PC-3 (cell line): ENCODE results near the gene ARHGAP22. TPM values are rescaled to one million over a fixed set of nuclear protein-coding genes. Genes with fewer than 3 reads are reported as not detected.

Experiments used
- ATAC-seq: fragments of 200-7000 bp; cut with Tn5 transposase; 2 replicates; pipeline ENCODE4 v1.9.1; 2020; ENCODE audit warnings: mild to moderate bottlenecking, moderate library complexity
- BruUV-seq: library from RNA; stranded (reverse); fragments of 400-500 nt; replicated peaks from 2 replicates; lab custom pipeline; 2021; lab: Mats Ljungman, UMichigan
- CTCF ChIA-PET: fragments of 300-600 bp; sonication (Branson Sonifier 250); formaldehyde crosslinking; loops from one replicate; lab custom pipeline; 2022; ENCODE audit warnings: antibody characterized with exemption; lab: Charles Lee
- POLR2A ChIA-PET: fragments of 300-600 bp; sonication (Branson Sonifier 250); formaldehyde crosslinking; loops from one replicate; lab custom pipeline; 2022; ENCODE audit warnings: antibody characterized with exemption; ENCODE audit not compliant: unreplicated experiment; lab: Charles Lee
- DNase-seq: peaks from one replicate; pipeline ENCODE4 v3.0.0-alpha.2; 2015
- H2AFZ ChIP-seq: fragments of 300-600 bp; sonication (generic); 2 replicates; pipeline ENCODE4 v1.6.0; 2016; ENCODE audit warnings: antibody characterized with exemption, low read length
- H3F3A ChIP-seq: fragments of 300-600 bp; sonication (generic); one replicate; pipeline ENCODE4 v1.6.0; 2017; ENCODE audit warnings: antibody characterized with exemption, low read length, control low read depth, mild to moderate bottlenecking; ENCODE audit not compliant: unreplicated experiment
- H3K27ac ChIP-seq: fragments of 300-600 bp; sonication (generic); 2 replicates; pipeline ENCODE4 v1.5.1; 2016; ENCODE audit warnings: mild to moderate bottlenecking, low read length
- H3K27me3 ChIP-seq: fragments of 300-600 bp; sonication (generic); 2 replicates; pipeline ENCODE4 v1.6.1; 2016; ENCODE audit warnings: low read length, mixed read lengths
- H3K36me3 ChIP-seq: fragments of 300-600 bp; sonication (generic); 2 replicates; pipeline ENCODE4 v1.6.1; 2016; ENCODE audit warnings: low read depth, mixed run types, low read length, mixed read lengths
- H3K4me1 ChIP-seq: fragments of 300-600 bp; sonication (generic); 2 replicates; pipeline ENCODE4 v1.5.1; 2016; ENCODE audit warnings: low read length; ENCODE audit not compliant: insufficient read depth
- H3K4me2 ChIP-seq: fragments of 300-600 bp; sonication (generic); 2 replicates; pipeline ENCODE4 v1.6.0; 2016; ENCODE audit warnings: low read length
- H3K4me3 ChIP-seq: fragments of 300-600 bp; sonication (generic); 2 replicates; pipeline ENCODE4 v1.5.1; 2016; ENCODE audit warnings: mild to moderate bottlenecking, low read length, mixed read lengths
- H3K79me2 ChIP-seq: fragments of 300-600 bp; sonication (generic); 2 replicates; pipeline ENCODE4 v1.6.1; 2017; ENCODE audit warnings: low read length, mixed read lengths
- H3K9ac ChIP-seq: fragments of 300-600 bp; sonication (generic); 2 replicates; pipeline ENCODE4 v1.6.0; 2016; ENCODE audit warnings: mild to moderate bottlenecking, low read length
- H3K9me2 ChIP-seq: fragments of 300-600 bp; sonication (generic); replicated peaks from 2 replicates; pipeline ENCODE4 v1.6.1; 2016; ENCODE audit warnings: mixed run types, low read length, mixed read lengths
- H3K9me3 ChIP-seq: fragments of 300-600 bp; sonication (generic); 2 replicates; pipeline ENCODE4 v1.6.1; 2016; ENCODE audit warnings: low read length, mixed read lengths
- H4K20me1 ChIP-seq: fragments of 300-600 bp; sonication (generic); 2 replicates; pipeline ENCODE4 v1.6.1; 2016; ENCODE audit warnings: low read length, mixed read lengths
- CTCF ChIP-seq: fragments of 300-600 bp; sonication (generic); conservative IDR thresholded peaks from 2 replicates; pipeline ENCODE4 v1.5.1; 2017; ENCODE audit warnings: antibody characterized with exemption, low read depth, mild to moderate bottlenecking, low read length
- EZH2 ChIP-seq: fragments of 300-600 bp; sonication (generic); IDR thresholded peaks from one replicate; pipeline ENCODE4 v1.6.1; 2017; ENCODE audit warnings: antibody characterized with exemption, mild to moderate bottlenecking, low read length; ENCODE audit not compliant: unreplicated experiment
- EZH2phosphoT487 ChIP-seq: fragments of 300-600 bp; sonication (generic); IDR thresholded peaks from 2 replicates; pipeline ENCODE4 v1.6.1; 2018; ENCODE audit warnings: mild to moderate bottlenecking, antibody characterized with exemption, low read length, borderline replicate concordance
- intact Hi-C: fragments of 100-400 bp; cut with micrococcal nuclease; formaldehyde crosslinking; loops from 2 replicates; pipeline ENCODE4 v1.9.0; 2023
- total RNA-seq: library from RNA; depleted of rRNA; stranded (reverse); fragments of >200 nt; gene quantifications from 2 replicates; pipeline ENCODE4 v1.2.3, GENCODE V29; 2014

Gene ARHGAP22
- total RNA-seq, 1 experiment from 2014 or later, result 12.2 TPM

GRCh38 chr10:48456808-48457761, 147.8 kb downstream of the ARHGAP22 start:
- no peaks in the 10 kb centered on the region for H3F3A ChIP-seq
- intact Hi-C loops, result no loop called here
- no peak for TF ChIP-seq CTCF
- no peaks in the 10 kb centered on the region for H4K20me1 ChIP-seq
- no peaks in the 10 kb centered on the region for H3K36me3 ChIP-seq
- DNase-seq (no peak), ATAC-seq (no peak)
- H2AFZ ChIP-seq, result no peak overlapping the region
- POLR2A ChIA-PET, result no interaction called here
- no peaks in the 10 kb centered on the region for H3K27me3 ChIP-seq
- H3K4me2 ChIP-seq, result no peak overlapping the region
- no TSS peak for BruUV-seq
- no peaks in the 10 kb centered on the region for H3K9me3 ChIP-seq
- no peaks in the 10 kb centered on the region for H3K79me2 ChIP-seq
- H3K9ac ChIP-seq, result no peak overlapping the region
- H3K4me3 ChIP-seq, result no peak overlapping the region
- H3K27ac ChIP-seq, result no peak overlapping the region
- H3K9me2 ChIP-seq, result no peaks in the 10 kb centered on the region
- CTCF ChIA-PET, result no interaction called here
- H3K4me1 ChIP-seq, result no peaks in the 10 kb centered on the region

- Histone ChIP-seq H3F3A (no peaks in the 10 kb centered on the region), H3K4me3 (no peak overlapping the region), H3K9me3 (no peaks in the 10 kb centered on the region), H3K4me1 (no peaks in the 10 kb centered on the region), H3K27me3 (no peaks in the 10 kb centered on the region), H2AFZ (no peak overlapping the region), H4K20me1 (no peaks in the 10 kb centered on the region), H3K36me3 (no peaks in the 10 kb centered on the region), H3K79me2 (no peaks in the 10 kb centered on the region), H3K9me2 (no peaks in the 10 kb centered on the region), H3K4me2 (no peak overlapping the region), H3K27ac (no peak overlapping the region), H3K9ac (no peak overlapping the region)
- no peak for DNase-seq
- ChIA-PET CTCF (no interaction called here), POLR2A (no interaction called here)
- ATAC-seq, result no peak
- no TSS peak for BruUV-seq
- TF ChIP-seq EZH2, result no peak
- no peak for TF ChIP-seq CTCF
- TF ChIP-seq EZH2phosphoT487, result no peak
- intact Hi-C loops, result no loop called here
These were observed 148.5 kb downstream of the ARHGAP22 start for GRCh38 chr10:48456361-48456804.

- TF ChIP-seq EZH2, result no peak
- TF ChIP-seq EZH2phosphoT487, result no peak
- no peak for TF ChIP-seq CTCF
- intact Hi-C loops, result no loop called here
- H2AFZ ChIP-seq, result no peak overlapping the region
- no peaks in the 10 kb centered on the region for H3K9me3 ChIP-seq
- H3K36me3 ChIP-seq, result no peaks in the 10 kb centered on the region
- ChIA-PET POLR2A (no interaction called here), CTCF (no interaction called here)
- no peak overlapping the region for H3K27ac ChIP-seq
- H3K9ac ChIP-seq, result no peak overlapping the region
- H3K27me3 ChIP-seq, result no peaks in the 10 kb centered on the region
- BruUV-seq, result no TSS peak
- no peaks in the 10 kb centered on the region for H3K79me2 ChIP-seq
- H3F3A ChIP-seq, result no peaks in the 10 kb centered on the region
- no peaks in the 10 kb centered on the region for H3K9me2 ChIP-seq
- H3K4me3 ChIP-seq, result no peak overlapping the region
- H4K20me1 ChIP-seq, result no peaks in the 10 kb centered on the region
- no peaks in the 10 kb centered on the region for H3K4me1 ChIP-seq
- DNase-seq (no peak), ATAC-seq (no peak)
- no peak overlapping the region for H3K4me2 ChIP-seq
These were observed 149.3 kb downstream of the ARHGAP22 start for GRCh38 chr10:48455392-48456151.
